ENCODE measurements around the gene KRT77.

GRCh38 chr12:52715416-52715815 lies 12.1 kb upstream of the KRT77 start:
- TF ChIP-seq CTCF (IDR thresholded peaks at IDR 0.05) (no peak), POLR2A (IDR thresholded peaks at IDR 0.05) (no peak)
